Activated naive CD8-positive, alpha-beta T cell treated with anti-CD3 and anti-CD28 coated beads for 36 hours (primary cell): ENCODE results near the gene ZXDA. TPM values are rescaled to one million over a fixed set of nuclear protein-coding genes. Genes with fewer than 3 reads are reported as not detected.
"Not testable (repeated sequence)": the region's sequence is repeated elsewhere in the genome, so short reads cannot be mapped to it uniquely, and the experiment has no call there.

ENCODE experiments used
- DNase-seq: peaks from one replicate; pipeline ENCODE4 v3.0.0; 2021
- H3K27ac Mint-ChIP-seq: one replicate; pipeline ENCODE4 v1.8.0; 2022; ENCODE audit warnings: mild to moderate bottlenecking, moderate library complexity, mixed read lengths
- H3K27me3 Mint-ChIP-seq: one replicate; pipeline ENCODE4 v1.8.0; 2022; ENCODE audit warnings: mild to moderate bottlenecking, mixed read lengths
- H3K36me3 Mint-ChIP-seq: one replicate; pipeline ENCODE4 v1.8.0; 2021; ENCODE audit warnings: mild to moderate bottlenecking, mixed read lengths
- H3K4me1 Mint-ChIP-seq: one replicate; pipeline ENCODE4 v1.8.0; 2021; ENCODE audit warnings: mixed read lengths
- H3K4me3 Mint-ChIP-seq: one replicate; pipeline ENCODE4 v1.8.0; 2022; ENCODE audit warnings: mild to moderate bottlenecking, moderate library complexity, mixed read lengths
- H3K9me3 Mint-ChIP-seq: one replicate; pipeline ENCODE4 v1.8.0; 2022; ENCODE audit warnings: mixed read lengths
- total RNA-seq, 2 experiments: library from RNA; stranded (reverse); gene quantifications; one replicate each; pipeline ENCODE4 v1.2.3, GENCODE V29; 2021

ZXDA gene
- 1 to 10 TPM; 3.7 TPM for total RNA-seq

GRCh38 chrX:57910287-57910912 lies at the start of gene ZXDA:
ZXDA (minus strand) TSS chrX:57910458; CDS start chrX:57910420, 38 bp downstream.
- H3K9me3 Mint-ChIP-seq, H3K27me3 Mint-ChIP-seq, DNase-seq: not testable (repeated sequence)
- peak within 1 kb of the TSS; percentile 79 for H3K4me3 Mint-ChIP-seq
- peak within 1 kb of the TSS; percentile 95 for H3K27ac Mint-ChIP-seq
- H3K36me3 Mint-ChIP-seq: peaks cover 18% of the 10 kb centered on the region
- H3K4me1 Mint-ChIP-seq: peaks cover 22% of the 10 kb centered on the region

- H3K4me3 Mint-ChIP-seq: no peak overlapping the region
- no peak overlapping the region for H3K27ac Mint-ChIP-seq
- H3K36me3 Mint-ChIP-seq: peaks cover 2% of the 10 kb centered on the region
- no peaks in the 10 kb centered on the region for H3K27me3 Mint-ChIP-seq
- no peaks in the 10 kb centered on the region for H3K4me1 Mint-ChIP-seq
- peaks cover 3% of the 10 kb centered on the region for H3K9me3 Mint-ChIP-seq
- no peak for DNase-seq
Observed at GRCh38 chrX:57952320-57952678, 42.0 kb upstream of the ZXDA start.

GRCh38 chrX:57951666-57952319 lies 41.5 kb upstream of the ZXDA start:
- Mint-ChIP-seq H3K36me3 (peaks cover 2% of the 10 kb centered on the region), H3K27ac (no peak overlapping the region), H3K4me1 (no peaks in the 10 kb centered on the region), H3K4me3 (no peak overlapping the region), H3K27me3 (no peaks in the 10 kb centered on the region), H3K9me3 (peaks cover 1% of the 10 kb centered on the region)
- DNase-seq: no peak

GRCh38 chrX:57933321-57933720 lies 23.1 kb upstream of the ZXDA start:
- no peaks in the 10 kb centered on the region for H3K9me3 Mint-ChIP-seq
- H3K27ac Mint-ChIP-seq: no peak overlapping the region
- DNase-seq: no peak
- no peaks in the 10 kb centered on the region for H3K27me3 Mint-ChIP-seq
- H3K4me1 Mint-ChIP-seq: no peaks in the 10 kb centered on the region
- no peak overlapping the region for H3K4me3 Mint-ChIP-seq
- no peaks in the 10 kb centered on the region for H3K36me3 Mint-ChIP-seq

GRCh38 chrX:57932266-57932665 lies 22.0 kb upstream of the ZXDA start:
- H3K27ac Mint-ChIP-seq: no peak overlapping the region
- no peaks in the 10 kb centered on the region for H3K4me1 Mint-ChIP-seq
- no peaks in the 10 kb centered on the region for H3K9me3 Mint-ChIP-seq
- no peaks in the 10 kb centered on the region for H3K36me3 Mint-ChIP-seq
- no peaks in the 10 kb centered on the region for H3K27me3 Mint-ChIP-seq
- H3K4me3 Mint-ChIP-seq: no peak overlapping the region
- no peak for DNase-seq

- H3K4me1 Mint-ChIP-seq: no peaks in the 10 kb centered on the region
- no peak overlapping the region for H3K27ac Mint-ChIP-seq
- H3K36me3 Mint-ChIP-seq: no peaks in the 10 kb centered on the region
- no peak overlapping the region for H3K4me3 Mint-ChIP-seq
- H3K9me3 Mint-ChIP-seq: no peaks in the 10 kb centered on the region
- no peak for DNase-seq
- no peaks in the 10 kb centered on the region for H3K27me3 Mint-ChIP-seq
Observed at GRCh38 chrX:57930051-57930450, 19.8 kb upstream of the ZXDA start.

GRCh38 chrX:57929373-57929772 lies 19.1 kb upstream of the ZXDA start:
- Mint-ChIP-seq H3K4me1 (no peaks in the 10 kb centered on the region), H3K9me3 (no peaks in the 10 kb centered on the region), H3K36me3 (no peaks in the 10 kb centered on the region), H3K27ac (no peak overlapping the region), H3K4me3 (no peak overlapping the region), H3K27me3 (no peaks in the 10 kb centered on the region)
- no peak for DNase-seq

- Mint-ChIP-seq H3K4me3 (no peak overlapping the region), H3K27ac (no peak overlapping the region), H3K36me3 (no peaks in the 10 kb centered on the region), H3K4me1 (no peaks in the 10 kb centered on the region), H3K27me3 (no peaks in the 10 kb centered on the region), H3K9me3 (no peaks in the 10 kb centered on the region)
- no peak for DNase-seq
Observed at GRCh38 chrX:57925806-57926205, 15.5 kb upstream of the ZXDA start.

- no peaks in the 10 kb centered on the region for H3K4me1 Mint-ChIP-seq
- DNase-seq: no peak
- H3K9me3 Mint-ChIP-seq: no peaks in the 10 kb centered on the region
- H3K4me3 Mint-ChIP-seq: no peak overlapping the region
- no peaks in the 10 kb centered on the region for H3K27me3 Mint-ChIP-seq
- no peak overlapping the region for H3K27ac Mint-ChIP-seq
- no peaks in the 10 kb centered on the region for H3K36me3 Mint-ChIP-seq
Observed at GRCh38 chrX:57918750-57919436, 8.6 kb upstream of the ZXDA start.

- H3K4me3 Mint-ChIP-seq: no peak overlapping the region
- H3K27ac Mint-ChIP-seq: no peak overlapping the region
- no peaks in the 10 kb centered on the region for H3K27me3 Mint-ChIP-seq
- no peak for DNase-seq
- H3K36me3 Mint-ChIP-seq: no peaks in the 10 kb centered on the region
- peaks cover 8% of the 10 kb centered on the region for H3K4me1 Mint-ChIP-seq
- no peaks in the 10 kb centered on the region for H3K9me3 Mint-ChIP-seq
Observed at GRCh38 chrX:57915680-57916079, 5.4 kb upstream of the ZXDA start.

GRCh38 chrX:57909595-57910286 lies 517 bp downstream of the ZXDA start:
- not testable (repeated sequence) for H3K9me3 Mint-ChIP-seq, H3K27me3 Mint-ChIP-seq, H3K27ac Mint-ChIP-seq
- Mint-ChIP-seq H3K4me3 (peak overlapping the region; percentile 51), H3K4me1 (peaks cover 27% of the 10 kb centered on the region), H3K36me3 (peaks cover 21% of the 10 kb centered on the region)
- peak; percentile 41 for DNase-seq

- H3K4me3 Mint-ChIP-seq: peak overlapping the region; percentile 51
- not testable (repeated sequence) for H3K27ac Mint-ChIP-seq, H3K9me3 Mint-ChIP-seq, H3K27me3 Mint-ChIP-seq
- peak; percentile 8 for DNase-seq
- H3K4me1 Mint-ChIP-seq: peaks cover 27% of the 10 kb centered on the region
- peaks cover 21% of the 10 kb centered on the region for H3K36me3 Mint-ChIP-seq
Observed at GRCh38 chrX:57908972-57909594, 1.2 kb downstream of the ZXDA start.

- H3K27me3 Mint-ChIP-seq: no peaks in the 10 kb centered on the region
- no peak for DNase-seq
- H3K27ac Mint-ChIP-seq: peak overlapping the region; percentile 60
- peaks cover 33% of the 10 kb centered on the region for H3K4me1 Mint-ChIP-seq
- H3K36me3 Mint-ChIP-seq: peaks cover 25% of the 10 kb centered on the region
- no peaks in the 10 kb centered on the region for H3K9me3 Mint-ChIP-seq
- peak overlapping the region; percentile 34 for H3K4me3 Mint-ChIP-seq
Observed at GRCh38 chrX:57906790-57907189, 3.5 kb downstream of the ZXDA start.

- no peak for DNase-seq
- peak overlapping the region; percentile 25 for H3K27ac Mint-ChIP-seq
- no peak overlapping the region for H3K4me3 Mint-ChIP-seq
- H3K9me3 Mint-ChIP-seq: no peaks in the 10 kb centered on the region
- no peaks in the 10 kb centered on the region for H3K27me3 Mint-ChIP-seq
- H3K36me3 Mint-ChIP-seq: peaks cover 25% of the 10 kb centered on the region
- H3K4me1 Mint-ChIP-seq: peaks cover 25% of the 10 kb centered on the region
Observed at GRCh38 chrX:57905141-57905540, 5.1 kb downstream of the ZXDA start.
